Colon (tissue), 2 donors: ENCODE measurements around the gene PHACTR3.

Experiments used
- FAIRE-seq: peaks from 2 replicates; lab custom pipeline; 2012; peaks lifted over from hg19 to GRCh38; lab: Jason Lieb, UNC
- donor health status: control.
- donor health status: control.

PHACTR3 gene

DNA sequence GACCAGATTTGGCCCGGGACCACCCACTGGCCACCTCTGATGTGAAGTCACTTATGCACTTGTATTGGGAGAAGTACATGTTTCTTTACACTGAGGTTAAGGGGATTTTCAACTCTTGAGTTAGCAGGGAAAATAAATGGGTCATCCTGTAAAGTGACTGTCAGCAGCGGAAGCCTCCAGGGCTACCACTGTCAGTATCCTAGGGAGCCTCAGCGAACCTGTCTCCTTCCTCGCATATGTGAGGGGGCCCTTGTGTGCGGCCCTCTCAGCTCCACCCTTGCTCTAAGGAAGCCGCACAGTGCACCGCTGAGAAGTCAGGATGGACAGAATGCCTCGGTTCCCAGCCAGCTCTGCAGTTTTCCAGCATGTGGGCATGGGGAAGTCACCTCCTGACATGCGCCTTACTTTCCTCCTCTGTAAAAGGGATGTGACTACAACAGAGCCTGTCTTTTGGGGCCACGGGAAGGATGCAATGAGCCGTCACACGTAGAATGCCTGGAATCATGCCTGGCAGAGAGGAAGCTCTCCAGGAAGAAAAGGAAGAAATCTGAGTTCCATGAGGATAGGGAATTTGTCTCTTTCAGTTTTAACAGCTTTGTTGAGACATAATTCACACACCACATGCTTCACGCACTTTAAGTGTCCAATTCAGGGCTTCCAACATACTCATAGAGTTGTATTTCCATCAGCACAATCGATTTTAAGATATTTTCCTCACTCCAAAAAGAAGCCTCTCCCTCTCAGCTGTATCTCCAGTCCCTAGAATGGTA lies 213.7 kb downstream of the PHACTR3 start:
- FAIRE-seq: no peak

DNA sequence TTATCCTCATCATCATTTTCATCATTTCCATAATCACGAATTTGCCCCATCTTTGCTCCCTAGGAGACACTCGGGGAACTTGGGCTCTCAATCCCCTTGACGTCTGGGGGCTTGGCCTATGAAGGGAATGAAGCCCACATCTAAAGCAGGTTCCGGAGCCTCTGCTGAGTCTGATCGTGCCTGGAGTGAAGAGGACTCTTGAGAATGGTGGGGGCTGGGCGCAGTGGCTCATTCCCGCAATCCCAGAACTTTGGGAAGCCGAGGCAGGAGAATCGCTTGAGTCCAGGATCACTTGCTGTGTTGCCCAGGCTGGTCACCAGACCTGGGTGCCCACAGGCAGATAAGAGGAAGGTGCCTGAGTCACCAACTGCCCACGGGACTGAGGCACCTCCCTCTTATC lies 214.6 kb downstream of the PHACTR3 start:
- no peak for FAIRE-seq

DNA sequence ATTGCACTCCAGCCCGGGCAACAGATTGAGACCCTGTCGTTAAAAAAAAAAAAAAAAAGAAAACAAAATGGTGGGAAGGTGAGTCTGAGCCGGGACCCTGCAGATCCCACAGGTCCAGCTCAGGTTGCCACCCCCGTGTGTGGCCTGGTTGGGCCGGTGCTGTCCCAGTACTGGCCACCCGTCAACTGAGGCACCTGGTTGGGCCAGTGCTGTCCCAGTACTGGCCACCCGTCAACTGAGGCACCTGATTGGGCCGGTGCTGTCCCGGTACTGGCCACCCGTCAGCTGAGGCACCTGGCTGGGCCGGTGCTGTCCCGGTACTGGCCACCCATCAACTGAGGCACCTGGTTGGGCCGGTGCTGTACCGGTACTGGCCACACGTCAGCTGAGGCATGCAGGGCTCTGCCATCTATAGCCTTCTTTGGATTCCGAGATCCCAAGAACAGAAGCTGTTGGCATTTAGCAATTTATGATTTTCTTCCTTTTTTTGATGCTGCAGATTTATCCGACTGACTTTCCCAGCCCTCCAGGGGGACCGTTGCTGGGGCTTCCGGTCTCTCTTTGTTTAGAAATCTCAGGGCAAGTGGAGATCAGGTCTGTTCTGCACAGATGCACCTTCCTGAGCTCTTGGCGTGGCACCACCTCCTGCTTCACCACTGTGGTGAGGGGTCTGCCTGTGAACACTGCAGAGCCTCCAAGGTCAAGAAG lies 215.3 kb downstream of the PHACTR3 start:
- no peak for FAIRE-seq

DNA sequence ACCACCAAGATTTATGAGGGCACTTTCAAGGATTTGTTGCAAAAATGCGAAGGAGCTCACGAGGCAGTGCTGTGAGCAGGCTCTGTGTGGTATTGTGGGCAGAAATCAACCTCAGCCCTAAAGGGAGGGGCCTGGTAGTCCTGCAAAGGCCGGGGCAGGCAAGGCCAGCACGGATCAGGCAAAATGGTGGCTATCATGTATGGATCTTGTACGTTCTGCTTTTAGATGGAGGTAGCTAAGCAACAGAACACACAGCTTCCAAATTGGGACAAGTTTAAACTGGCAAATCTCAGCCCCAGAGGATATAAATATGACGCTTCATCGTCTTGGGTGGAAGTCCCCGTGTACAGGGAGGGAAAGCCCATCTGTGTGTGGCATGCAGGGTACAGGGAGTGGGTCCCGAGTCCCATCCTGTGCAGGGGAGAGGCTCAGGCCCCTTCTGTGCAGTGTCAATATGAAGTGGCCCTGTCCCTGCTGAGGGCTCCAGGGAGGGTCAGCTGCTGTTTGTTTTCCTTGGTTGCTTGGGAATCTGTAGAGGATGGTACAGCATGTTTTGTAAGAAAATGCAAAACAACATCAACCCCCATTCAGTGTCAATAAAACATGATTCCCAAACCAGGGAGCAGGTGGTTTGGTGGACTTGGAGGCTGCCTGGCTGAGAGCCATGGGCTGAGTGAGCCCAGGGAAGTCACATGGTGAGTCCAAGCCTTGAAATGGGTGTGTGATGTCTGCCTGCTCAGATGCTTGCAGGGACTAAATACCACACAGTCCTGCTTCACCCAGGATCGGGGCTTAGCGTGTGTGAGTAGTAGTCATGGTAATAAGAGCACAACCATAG lies 216.1 kb downstream of the PHACTR3 start:
- FAIRE-seq: no peak

DNA sequence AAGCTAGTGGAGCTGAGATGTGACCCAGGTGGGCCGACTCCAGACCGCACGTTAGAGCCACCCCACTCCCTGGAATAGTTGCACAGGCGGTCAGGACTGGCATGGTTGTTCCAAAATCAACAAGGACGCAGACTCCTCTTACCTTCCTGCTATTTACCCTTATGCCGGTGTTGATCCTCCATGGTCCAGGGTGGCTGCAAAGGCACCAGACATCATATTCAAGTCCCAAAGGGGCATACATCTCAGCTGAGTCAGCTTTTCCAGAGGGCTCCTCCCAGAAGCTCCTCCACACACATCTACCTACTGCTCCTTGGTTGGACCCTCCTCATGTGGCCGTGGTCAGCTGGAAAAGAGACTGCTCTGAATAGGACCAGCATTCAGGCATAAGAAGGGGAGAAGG lies 216.9 kb downstream of the PHACTR3 start:
- FAIRE-seq: no peak

DNA sequence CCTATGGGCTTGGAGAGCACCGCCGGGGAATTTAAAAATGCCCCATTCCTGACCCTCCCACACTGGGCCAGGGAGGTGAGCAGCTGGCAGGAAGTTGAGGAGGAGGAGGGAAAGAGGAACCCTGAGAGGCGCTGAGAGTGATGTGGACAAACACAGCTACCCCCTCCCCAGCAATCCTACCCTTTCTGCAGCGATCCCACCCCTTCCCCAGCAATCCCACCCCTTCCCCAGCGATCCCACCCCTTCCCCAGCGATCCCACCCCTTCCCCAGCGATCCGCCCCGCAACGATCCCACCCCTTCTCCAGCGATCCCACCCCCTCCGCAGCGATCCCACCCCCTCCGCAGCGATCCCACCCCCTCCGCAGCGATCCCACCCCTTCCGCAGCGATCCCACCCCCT lies 217.4 kb downstream of the PHACTR3 start:
- no peak for FAIRE-seq

DNA sequence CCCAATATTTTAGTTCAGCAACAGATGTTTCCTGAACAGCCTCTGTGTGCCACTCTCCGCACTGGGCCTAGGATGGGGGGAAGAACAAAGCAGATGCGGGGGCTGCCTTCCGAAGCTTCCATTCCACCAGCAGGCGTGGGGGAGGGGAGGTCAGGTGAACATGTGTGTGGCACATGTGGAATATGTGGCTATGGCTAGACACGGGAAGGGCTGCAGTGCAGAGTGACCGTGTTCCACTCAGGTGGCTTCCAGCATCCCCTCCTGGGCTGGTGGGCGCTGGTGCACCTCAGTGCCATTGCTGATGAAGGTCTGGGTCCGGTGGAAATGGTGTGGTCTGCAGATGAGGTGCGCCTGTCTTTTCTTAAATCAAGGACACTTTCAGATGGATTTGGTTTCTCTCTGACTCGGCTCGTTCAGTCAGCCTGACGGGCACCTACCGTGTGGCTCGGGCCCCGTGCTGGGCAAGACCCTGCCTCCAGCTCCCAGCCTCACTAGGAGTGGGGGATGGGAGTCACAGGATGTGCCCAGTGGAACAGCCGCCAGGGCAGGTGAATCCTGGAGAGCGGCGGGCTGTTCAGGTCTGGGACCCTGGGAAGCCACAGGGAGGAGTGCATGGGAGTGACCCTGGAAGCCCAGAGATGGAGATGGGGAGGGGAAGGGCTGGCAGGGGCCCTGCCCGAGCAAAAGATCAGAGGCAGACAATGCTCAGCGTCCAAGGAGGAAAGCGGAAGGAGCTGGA lies 218.1 kb downstream of the PHACTR3 start:
- no peak for FAIRE-seq

DNA sequence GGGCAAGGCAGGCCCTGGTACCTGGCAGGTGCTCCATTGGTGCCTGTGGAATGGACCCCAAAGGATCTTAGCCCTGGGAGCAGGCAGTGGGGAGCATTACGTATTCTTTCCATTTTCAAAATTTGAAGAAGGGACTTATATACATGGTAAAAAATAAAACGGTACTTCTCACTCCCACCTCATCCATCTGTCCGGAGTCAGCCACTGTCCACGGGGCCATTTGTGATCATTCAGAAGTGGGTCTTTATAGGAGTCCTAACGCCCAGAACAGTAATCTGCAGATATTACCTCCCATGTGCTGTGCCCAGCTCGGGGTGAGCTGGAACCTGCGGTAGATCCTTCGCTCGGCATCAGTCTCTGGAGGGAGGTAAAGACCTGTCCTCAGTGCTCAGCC lies 218.7 kb downstream of the PHACTR3 start:
- no peak for FAIRE-seq

DNA sequence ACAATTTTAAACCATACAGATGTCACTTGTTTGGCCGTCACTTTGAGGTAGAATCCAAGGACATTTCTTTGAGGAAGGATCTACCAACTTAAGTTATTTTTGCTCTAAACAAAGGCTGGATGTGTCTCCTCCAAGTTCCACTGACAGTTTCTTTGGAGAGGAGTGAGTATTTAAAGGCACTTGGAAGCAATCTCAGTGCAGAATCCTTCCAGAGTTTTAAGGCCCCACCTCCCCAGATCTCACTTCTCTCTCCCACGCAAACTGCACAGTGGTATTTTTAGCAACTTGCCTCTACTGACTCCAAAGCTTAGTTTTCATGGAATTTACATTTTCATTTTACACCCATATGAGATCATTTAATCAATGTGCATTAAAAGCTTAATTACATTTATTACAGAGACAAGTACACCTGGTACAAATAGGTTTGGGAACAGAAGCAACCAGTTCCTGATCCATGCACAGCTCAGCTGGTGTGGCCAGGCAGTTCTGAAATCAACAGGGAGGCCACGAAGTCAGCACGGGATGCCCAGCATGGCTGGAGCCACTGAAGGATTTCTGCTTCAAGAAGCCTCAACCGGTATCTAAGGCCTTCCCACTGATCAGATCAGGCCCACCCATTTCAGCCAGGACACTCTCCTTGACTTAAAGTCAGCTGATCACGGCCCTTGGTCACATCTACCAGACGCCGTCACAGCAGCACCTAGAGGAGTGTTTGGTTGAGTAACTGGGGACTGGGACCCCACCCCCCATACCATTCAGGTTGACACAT lies 219.3 kb downstream of the PHACTR3 start:
- no peak for FAIRE-seq

DNA sequence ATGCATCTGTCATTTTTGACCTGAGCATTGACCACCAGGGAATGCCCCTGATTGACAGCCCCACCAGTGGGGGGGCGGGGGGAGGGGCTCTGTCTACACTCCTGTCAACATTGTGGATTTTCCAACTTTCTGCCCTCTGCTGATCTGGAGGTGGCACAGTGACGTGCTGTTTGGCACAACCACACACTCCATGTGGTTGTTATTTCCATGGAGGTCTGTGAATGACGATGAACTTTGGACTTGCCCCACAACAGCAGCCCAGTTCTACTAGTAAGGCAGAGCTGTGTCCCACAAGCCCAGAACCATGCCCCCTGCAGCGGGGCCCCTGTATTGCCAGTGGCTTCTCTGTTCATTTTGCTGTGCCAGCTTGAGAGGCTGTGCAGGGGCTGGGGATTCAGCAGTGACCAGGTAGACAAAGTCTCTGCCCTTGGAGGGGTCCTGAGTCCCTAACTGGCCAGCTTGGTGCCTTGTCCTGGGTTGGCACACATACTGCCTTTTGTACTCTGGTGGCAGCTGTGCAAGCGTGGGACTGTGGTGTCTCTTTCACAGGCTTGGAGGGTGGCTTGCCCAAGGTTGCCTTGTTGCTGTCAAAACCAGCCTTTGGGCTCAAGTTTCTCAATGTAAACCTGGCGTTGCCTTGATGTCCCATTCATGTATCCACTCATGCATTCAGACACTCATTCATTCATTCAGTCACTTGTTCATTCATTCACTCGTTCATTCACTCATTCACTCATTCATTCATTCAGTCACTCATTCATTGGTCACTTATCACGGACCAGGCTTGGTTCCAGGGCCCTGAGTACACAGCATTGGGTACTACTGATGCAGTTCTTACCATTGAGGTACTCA lies 220.6 kb downstream of the PHACTR3 start:
- no peak for FAIRE-seq

DNA sequence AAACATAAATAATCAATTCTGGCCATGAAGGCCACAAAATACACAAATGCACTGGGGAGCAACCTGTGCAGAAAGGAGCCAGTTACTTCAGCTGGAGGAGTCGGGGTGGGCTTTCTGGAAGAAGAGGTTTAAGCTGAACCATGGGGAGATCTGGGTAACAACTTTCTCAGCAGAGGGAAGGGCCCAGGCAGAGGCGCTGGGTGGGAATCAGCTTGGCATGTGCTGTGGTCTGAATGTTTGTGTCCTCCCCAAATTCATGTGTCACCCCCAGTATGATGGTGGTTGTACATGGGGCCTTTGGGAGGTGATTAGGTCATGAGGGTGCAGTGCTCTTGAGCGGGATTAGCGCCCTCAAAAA lies 221.2 kb downstream of the PHACTR3 start:
- FAIRE-seq: no peak

DNA sequence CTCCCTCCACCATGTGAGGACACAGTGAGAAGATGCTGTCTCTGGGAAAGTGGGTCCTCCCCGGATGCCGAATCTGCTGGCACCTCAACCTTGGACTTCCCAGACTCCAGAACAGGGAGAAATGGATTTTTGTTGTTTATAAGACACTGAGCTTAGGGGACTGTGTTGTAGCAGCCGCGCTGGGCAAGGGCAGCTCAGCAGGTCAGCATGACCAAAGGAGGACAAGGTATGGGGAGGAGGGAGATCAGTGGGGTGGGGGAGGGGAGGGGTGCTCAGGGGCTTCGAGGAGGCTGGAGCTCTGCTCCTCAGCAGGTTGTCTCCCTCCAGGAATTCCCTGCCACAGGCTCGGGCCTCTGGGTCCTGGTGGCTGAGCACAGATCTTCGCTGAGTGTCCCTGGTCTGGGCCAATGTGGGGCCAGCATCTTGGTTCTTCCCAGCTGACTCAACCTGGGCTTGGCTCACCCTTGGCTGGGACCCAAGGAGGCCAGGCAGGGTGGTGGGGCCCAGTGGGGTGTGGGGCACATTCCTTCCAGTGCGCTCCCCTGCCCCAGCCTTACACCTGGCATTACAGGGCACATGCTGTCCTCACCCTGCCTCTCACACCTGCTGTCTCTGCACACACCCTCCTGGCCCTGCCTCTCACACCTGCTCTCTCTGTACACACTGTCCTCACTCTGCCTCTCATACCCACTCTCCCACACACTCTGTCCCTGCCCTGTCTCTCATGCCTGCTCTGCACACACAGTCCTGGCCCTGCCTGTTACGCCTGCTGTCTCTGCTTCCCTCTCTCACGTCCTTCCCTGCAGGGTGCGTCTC lies 221.8 kb downstream of the PHACTR3 start:
- FAIRE-seq: no peak

DNA sequence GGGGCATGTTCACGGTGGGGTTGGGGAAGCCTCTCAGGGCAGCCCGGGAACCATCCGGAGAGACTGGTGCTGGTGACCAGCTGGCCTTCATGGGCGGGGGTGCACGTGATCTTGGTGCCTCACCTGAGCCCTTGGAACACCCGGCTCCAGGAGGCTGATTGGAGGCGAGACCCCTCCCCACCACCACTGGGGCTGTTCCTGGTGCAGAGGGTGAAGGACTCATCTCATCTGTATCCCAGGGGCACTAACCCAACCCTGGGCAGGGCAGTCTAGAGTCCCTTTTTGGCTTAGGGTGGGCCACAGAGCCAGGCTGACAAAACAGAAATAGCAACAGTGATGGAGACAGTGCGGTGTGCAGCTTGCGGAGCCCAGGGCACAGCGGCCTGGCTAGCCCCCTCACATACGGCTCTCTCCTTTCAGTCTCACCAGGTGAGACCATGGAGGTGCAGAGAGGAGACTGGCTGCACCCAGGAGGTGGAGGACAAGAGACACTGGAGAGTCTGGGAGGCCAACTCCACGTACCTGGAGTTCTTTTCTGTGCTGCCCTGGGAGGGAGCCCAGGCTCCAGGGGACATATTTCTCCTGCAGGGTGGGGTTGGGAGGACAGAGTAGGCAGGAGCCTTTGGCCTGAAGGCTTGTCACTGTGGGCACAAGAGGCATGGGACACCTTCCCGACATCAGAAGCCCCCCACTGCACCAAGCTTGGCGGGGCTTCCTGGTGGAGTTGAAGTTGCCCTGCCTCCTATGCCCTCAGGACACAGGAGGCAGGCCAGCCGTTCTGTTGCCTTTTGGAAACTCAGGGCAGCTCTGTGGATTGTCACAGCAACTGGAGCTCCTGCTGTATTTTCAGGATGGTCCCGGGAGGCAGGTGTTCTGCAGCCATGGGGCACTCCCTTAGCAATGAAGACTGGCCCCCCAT lies 223.1 kb downstream of the PHACTR3 start:
- no peak for FAIRE-seq

DNA sequence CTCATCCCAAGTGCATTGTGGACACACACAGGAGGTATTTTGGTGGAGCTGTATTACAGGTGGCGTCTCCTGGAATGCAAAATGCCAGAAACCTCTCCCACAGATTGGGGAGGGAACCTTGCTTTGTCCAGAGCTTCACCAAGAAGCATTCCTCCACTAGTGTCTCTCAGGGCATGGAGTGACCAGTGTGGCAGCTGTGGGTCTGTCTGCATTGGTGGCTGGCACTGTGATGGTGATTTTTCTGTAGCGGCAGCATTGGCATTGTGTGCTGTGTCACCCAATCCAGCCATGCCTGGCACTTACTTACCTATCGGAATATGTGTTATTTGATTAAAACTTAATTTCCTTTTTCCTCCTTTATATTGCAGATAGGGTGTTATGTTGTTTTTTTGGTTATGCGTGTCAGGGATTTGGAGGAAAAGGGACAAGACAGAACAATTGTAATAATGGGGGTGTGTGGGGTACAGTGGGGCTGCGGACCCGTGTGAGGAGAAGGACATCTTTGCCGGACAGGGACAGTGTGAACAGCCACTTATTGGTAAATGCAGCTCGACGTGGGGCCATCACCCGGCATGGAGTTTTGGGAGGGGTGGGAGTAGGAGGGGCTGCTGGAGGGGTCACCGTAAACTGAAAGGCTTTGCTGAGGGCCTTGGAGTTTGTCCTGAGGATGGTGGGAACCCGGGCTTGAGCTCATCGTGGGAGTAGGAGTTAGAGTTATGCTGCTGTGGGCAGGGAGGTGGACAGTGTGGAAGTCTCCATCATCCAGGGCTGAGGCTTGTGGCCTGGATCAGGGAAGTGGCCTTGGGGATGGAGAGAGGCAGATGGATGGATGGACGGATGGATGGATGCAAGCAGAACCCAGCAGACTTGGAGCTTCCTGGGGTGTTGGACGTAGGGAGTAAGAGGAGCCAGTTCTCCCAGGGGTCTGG lies 224.0 kb downstream of the PHACTR3 start:
- no peak for FAIRE-seq

DNA sequence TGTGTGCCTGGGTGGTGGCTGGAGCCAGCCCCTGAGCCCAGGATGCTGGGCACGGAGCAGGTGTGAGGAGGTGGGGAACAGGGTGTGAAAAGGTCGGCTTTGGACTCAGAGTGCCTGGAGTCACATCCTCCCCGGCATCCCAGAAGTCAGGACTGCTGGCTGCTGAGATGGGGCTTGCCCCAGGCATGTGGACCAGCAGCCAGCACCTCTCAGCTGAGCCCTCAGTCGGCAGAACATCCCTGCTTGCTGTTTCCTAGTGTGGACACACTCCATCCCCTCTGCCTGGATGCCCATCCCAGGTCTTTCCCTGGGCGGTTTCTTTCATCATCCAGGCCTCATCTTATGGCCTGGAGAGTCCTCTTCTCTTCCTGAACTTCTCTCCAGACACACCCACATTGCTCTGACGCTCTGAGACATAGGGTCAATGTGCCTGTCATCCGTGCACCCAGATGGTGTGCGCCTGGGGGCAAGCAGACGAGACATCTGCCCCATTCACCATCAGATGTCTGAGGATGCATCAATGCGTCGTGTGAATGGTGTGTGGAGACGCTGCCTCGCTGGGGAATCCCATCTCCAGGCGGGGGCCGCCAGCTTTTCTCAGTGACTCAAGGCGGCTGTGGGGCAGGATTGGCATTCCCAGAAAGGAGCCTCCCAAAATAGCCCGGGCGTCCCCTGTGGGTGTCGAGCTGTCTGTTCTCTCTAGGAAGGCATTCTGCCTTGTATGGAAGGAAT lies 224.9 kb downstream of the PHACTR3 start:
- no peak for FAIRE-seq

DNA sequence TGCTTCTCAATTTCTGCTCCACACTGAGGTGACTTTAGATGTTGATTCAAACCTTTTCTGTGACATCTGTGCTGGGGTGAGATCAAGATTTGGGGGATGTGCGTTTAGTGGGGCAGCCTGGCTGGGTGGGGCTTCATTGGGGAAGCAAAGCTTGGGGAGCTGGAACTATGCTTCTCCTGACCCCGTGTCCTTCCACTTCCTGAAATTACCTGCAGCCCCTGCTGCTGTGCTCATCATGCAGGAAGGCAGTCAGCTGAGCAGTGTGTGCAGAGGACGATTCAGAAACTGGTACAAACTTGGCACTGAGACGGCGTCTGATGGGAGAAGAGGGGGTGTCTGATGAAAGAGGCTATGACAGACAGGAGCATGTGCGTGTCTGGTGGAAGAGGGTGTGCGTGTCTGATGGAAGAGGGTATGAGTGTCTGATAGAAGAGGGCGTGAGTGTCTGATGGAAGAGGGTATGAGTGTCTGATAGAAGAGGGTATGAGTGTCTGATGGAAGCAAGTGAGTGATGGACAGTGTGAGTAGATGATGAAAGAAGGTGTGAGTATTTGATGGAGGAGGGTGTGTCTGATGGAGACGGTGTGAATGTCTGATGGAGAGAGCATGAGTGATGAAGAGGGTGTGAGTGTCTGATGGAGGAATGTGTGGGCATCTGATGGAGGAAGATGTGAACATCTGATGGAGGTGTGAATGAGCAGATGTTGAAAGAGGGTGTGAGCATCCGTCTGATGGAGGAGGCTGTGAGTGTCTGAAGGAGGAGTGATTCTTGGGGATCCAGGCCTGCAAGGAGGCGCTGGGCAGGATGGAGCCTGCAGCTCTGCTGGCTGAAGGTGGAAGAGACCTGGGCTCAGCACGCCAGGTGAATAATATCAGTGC lies 225.7 kb downstream of the PHACTR3 start:
- no peak for FAIRE-seq
